Activated CD8-positive, alpha-beta memory T cell treated with anti-CD3 and anti-CD28 coated beads for 48 hours (primary cell): ENCODE measurements around the gene PTPN4.
"Not testable (repeated sequence)": the region's sequence is repeated elsewhere in the genome, so short reads cannot be mapped to it uniquely, and the experiment has no call there.

Experiments
- DNase-seq, 3 experiments: peaks; one replicate each; pipeline ENCODE4 v3.0.0-alpha.2; 2020; ENCODE audit warnings: low read depth in 2 of 3, low spot score in 2 of 3

Gene PTPN4

GRCh38 chr2:120013597-120014223 is 254.0 kb downstream of the PTPN4 start:
- no peak for DNase-seq

GRCh38 chr2:120014226-120014980 is 254.7 kb downstream of the PTPN4 start:
- DNase-seq = no peak

GRCh38 chr2:120016800-120017199 is 257.1 kb downstream of the PTPN4 start:
- DNase-seq = no peak

GRCh38 chr2:120017201-120017600 is 257.5 kb downstream of the PTPN4 start:
- no peak for DNase-seq

- no peak for DNase-seq
These were observed 258.8 kb downstream of the PTPN4 start for GRCh38 chr2:120018549-120018948.

GRCh38 chr2:120020554-120020953 is 260.8 kb downstream of the PTPN4 start:
- no peak for DNase-seq

GRCh38 chr2:120022505-120022904 is 262.8 kb downstream of the PTPN4 start:
- DNase-seq = not testable (repeated sequence)

GRCh38 chr2:120026890-120027289 is 267.2 kb downstream of the PTPN4 start:
- no peak for DNase-seq

GRCh38 chr2:120028795-120029194 is 269.1 kb downstream of the PTPN4 start:
- no peak for DNase-seq

- no peak for DNase-seq
These were observed 270.2 kb downstream of the PTPN4 start for GRCh38 chr2:120029672-120030640.

- DNase-seq = no peak
These were observed 272.6 kb downstream of the PTPN4 start for GRCh38 chr2:120032297-120032696.
